Measurements from ENCODE around the gene LANCL3.
"Not testable (repeated sequence)": the region's sequence is repeated elsewhere in the genome, so short reads cannot be mapped to it uniquely, and the experiment has no call there.

LANCL3 gene

GRCh38 chrX:37571426-37572107, at the start of gene LANCL3:
LANCL3 (plus strand) TSS chrX:37571661; CDS start chrX:37571871, 210 bp downstream.
- DNase-seq; in situ Hi-C loops (cut with HindIII; ENCODE audit: low pct_ligation_motif_present, low pct_unique_long_range_greater_than_20kb, low sequenced_read_pairs): not testable (repeated sequence)

- DNase-seq; in situ Hi-C loops (cut with HindIII; ENCODE audit: low pct_ligation_motif_present, low pct_unique_long_range_greater_than_20kb, low sequenced_read_pairs): not testable (repeated sequence)
Observed at GRCh38 chrX:37523673-37524072, 47.8 kb upstream of the LANCL3 start.

- in situ Hi-C loops (cut with HindIII; ENCODE audit: low pct_ligation_motif_present, low pct_unique_long_range_greater_than_20kb, low sequenced_read_pairs), result no loop called here
- DNase-seq, result no peak
Observed at GRCh38 chrX:37541991-37542390, 29.5 kb upstream of the LANCL3 start.

DNA sequence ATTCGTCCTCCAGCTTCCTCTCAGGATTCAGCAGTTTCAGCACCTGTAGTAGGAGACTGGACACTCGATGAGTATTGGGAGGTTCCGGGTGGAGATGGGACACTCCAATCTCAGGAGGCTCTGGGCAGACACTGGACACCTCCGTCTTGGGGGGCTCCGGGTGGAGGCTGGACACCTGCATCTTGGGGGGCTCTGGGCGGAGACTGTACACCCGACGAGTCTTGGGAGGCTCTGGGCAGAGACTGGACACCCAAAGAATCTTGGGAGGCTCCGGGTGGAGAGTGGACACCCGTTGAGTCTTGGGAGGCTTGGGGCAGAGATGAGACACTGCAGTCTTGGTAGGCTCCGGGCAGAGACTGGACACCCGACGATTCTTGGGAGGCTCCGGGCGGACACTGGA, 28.7 kb upstream of the LANCL3 start:
- no peak for DNase-seq
- in situ Hi-C loops (cut with HindIII; ENCODE audit: low pct_ligation_motif_present, low pct_unique_long_range_greater_than_20kb, low sequenced_read_pairs), result no loop called here

GRCh38 chrX:37543324-37543723, 28.1 kb upstream of the LANCL3 start:
- no peak for DNase-seq
- in situ Hi-C loops (cut with HindIII; ENCODE audit: low pct_ligation_motif_present, low pct_unique_long_range_greater_than_20kb, low sequenced_read_pairs), result no loop called here

- in situ Hi-C loops (cut with HindIII; ENCODE audit: low pct_ligation_motif_present, low pct_unique_long_range_greater_than_20kb, low sequenced_read_pairs); DNase-seq: not testable (repeated sequence)
Observed at GRCh38 chrX:37544531-37544930, 26.9 kb upstream of the LANCL3 start.

- DNase-seq, result no peak
- in situ Hi-C loops (cut with HindIII; ENCODE audit: low pct_ligation_motif_present, low pct_unique_long_range_greater_than_20kb, low sequenced_read_pairs), result no loop called here
Observed at GRCh38 chrX:37545066-37545465, 26.4 kb upstream of the LANCL3 start.

DNA sequence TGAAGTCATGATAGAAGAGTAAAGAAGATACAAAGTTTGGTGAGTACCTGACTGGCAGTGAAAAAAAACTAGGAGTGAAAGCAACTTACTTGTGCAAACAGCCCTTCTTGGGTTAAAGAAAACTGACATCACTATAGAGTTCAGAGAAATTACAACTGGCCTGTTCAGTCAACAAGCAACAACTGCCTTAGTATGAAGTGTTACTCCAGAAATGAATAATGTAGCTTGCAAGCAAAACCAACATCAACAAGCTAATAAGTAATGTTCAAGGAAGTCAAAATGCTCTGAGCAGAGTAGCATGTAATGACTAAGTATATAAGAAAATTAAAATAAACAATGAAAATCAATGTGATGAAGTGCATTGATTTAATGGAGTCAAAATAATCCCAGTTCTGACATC, 21.8 kb upstream of the LANCL3 start:
- in situ Hi-C loops (cut with HindIII; ENCODE audit: low pct_ligation_motif_present, low pct_unique_long_range_greater_than_20kb, low sequenced_read_pairs); DNase-seq: not testable (repeated sequence)

DNA sequence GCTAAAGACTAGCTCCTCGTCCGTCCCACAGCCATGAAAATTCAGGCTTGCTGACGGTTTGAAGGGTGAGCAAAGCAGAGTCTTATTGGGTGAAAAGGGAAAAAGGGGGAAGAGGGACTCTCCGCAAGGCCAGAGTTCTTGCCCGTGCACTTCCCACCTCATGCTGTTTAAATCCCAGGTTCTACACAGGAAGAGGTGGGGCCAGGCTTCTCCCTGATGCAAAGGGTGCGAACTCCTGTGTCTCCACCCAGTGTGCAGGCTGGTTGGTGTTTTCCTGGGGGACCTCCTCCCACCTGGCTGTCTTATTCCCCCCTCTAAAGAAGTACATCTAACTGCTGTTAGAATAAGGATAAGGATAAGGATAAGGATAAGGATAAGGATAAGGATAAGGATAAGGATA, 18.0 kb upstream of the LANCL3 start:
- DNase-seq, result no peak
- in situ Hi-C loops (cut with HindIII; ENCODE audit: low pct_ligation_motif_present, low pct_unique_long_range_greater_than_20kb, low sequenced_read_pairs), result no loop called here

GRCh38 chrX:37565254-37565653, 6.2 kb upstream of the LANCL3 start:
- DNase-seq; in situ Hi-C loops (cut with HindIII; ENCODE audit: low pct_ligation_motif_present, low pct_unique_long_range_greater_than_20kb, low sequenced_read_pairs): not testable (repeated sequence)

- in situ Hi-C loops (cut with HindIII; ENCODE audit: low pct_ligation_motif_present, low pct_unique_long_range_greater_than_20kb, low sequenced_read_pairs); DNase-seq: not testable (repeated sequence)
Observed at GRCh38 chrX:37570349-37570748, 1.1 kb upstream of the LANCL3 start.

DNA sequence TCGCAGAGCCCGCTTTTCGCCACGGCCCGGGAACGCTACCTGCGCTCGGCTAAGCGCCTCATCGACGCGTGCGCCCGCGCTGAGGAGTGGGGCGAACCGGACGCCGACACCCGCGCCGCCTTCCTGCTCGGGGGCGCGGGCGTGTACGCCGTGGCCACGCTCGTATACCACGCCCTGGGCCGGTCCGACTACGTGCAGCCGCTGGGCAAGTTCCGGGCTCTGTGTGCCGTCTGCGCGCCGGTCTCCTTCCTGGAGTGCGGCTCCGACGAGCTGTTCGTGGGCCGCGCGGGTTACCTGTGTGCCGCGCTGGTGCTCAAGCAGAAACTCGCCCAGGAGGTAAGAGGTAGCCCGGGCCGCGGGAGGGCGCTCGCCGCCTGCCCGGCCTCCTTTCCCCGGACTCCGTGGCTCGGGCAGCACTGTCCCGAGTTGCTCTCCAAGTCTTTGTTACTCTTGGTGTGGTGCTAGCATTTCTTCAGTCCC, 687 bp downstream of the LANCL3 start:
- DNase-seq; in situ Hi-C loops (cut with HindIII; ENCODE audit: low pct_ligation_motif_present, low pct_unique_long_range_greater_than_20kb, low sequenced_read_pairs): not testable (repeated sequence)

- DNase-seq; in situ Hi-C loops (cut with HindIII; ENCODE audit: low pct_ligation_motif_present, low pct_unique_long_range_greater_than_20kb, low sequenced_read_pairs): not testable (repeated sequence)
Observed at GRCh38 chrX:37573121-37573520, 1.7 kb downstream of the LANCL3 start.

DNA sequence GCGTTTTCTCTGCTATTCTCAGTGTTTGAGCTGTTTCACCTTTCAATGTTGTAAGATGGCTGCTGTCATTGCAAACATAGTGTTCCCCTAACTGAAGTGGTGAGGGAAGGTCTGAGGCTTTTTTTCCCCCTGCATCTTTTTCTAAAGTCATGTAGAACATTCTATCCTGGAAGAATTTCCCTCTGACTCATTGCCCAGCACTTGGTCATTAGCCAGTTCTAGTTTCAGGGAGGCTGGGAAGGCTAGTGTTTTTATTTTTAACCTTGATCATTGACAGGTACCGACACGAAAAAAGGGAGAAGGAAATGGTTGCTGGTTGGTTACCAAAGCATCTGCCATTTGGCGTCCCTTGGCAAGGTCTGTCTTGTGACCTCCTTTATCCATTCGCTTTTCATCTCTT, 6.6 kb downstream of the LANCL3 start:
- no peak for DNase-seq
- in situ Hi-C loops (cut with HindIII; ENCODE audit: low pct_ligation_motif_present, low pct_unique_long_range_greater_than_20kb, low sequenced_read_pairs), result no loop called here

DNA sequence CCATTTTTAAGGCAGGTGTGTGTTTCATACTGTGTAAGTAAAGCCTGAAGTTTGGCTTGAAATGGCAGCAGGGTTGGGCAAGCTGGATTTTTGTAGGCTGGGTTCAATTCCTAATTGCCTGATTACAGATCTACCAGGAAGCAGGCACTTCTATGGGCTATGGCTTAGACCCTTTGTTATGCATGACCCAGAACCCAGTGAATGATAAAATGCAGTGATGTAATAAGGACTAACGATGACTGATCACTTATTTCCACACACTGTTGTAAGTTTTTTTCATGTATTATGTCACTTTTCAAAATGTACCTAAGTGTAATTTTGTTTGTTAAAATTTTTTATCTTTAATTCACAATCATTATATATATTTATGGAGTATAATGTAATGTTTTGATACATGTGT, 8.6 kb downstream of the LANCL3 start:
- DNase-seq, result no peak
- in situ Hi-C loops (cut with HindIII; ENCODE audit: low pct_ligation_motif_present, low pct_unique_long_range_greater_than_20kb, low sequenced_read_pairs), result no loop called here

GRCh38 chrX:37587337-37587736, 15.9 kb downstream of the LANCL3 start:
- in situ Hi-C loops (cut with HindIII; ENCODE audit: low pct_ligation_motif_present, low pct_unique_long_range_greater_than_20kb, low sequenced_read_pairs); DNase-seq: not testable (repeated sequence)

DNA sequence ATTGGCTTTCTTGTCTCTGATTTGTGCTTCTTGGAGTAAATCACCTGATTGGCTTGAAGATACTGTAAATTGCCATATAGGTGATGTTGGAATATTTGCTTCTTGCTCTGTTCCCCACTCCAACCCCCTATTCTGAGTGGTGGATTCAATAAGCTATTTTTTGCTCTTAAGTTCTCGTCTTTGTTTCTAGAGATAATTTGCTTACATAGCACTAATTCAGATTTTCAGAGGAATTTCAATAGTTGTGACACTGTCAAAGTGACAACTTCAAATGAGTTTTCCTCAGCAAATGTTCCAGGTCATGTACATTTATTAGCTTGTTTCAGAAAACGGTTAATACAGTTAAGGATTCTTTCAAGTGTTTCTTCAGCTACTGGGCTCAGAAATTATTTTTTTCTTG, 18.6 kb downstream of the LANCL3 start:
- DNase-seq, result no peak
- in situ Hi-C loops (cut with HindIII; ENCODE audit: low pct_ligation_motif_present, low pct_unique_long_range_greater_than_20kb, low sequenced_read_pairs), result no loop called here

DNA sequence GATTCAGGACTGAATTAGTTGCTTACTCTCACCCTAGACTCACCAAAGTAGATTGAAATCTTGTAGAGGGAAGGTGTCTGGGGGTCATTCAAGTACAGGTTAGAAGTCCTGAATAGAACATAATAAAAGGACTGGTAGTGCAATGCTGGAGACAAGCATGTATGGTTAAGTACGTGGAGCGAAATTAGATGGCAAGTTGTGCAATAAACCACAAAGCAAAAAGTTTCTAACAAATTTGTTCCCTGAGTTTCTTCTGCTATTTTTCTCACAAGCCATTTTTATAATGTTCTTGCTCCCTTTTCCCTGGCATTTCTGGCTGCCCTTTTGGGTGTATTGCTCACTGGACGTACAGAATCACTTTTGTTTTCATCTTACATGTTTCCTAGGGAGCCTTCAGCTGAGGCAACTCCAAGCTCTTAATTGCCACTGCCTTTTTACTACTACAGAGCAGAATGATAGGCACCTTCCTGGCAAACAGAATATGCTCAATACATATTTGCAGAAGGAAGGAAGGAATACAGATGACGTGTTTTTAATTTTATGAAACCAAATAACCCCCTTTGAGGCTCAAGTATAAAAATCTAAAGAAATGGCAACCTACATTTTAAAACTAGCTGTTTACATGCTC, 23.4 kb downstream of the LANCL3 start:
- no peak for DNase-seq
- in situ Hi-C loops (cut with HindIII; ENCODE audit: low pct_ligation_motif_present, low pct_unique_long_range_greater_than_20kb, low sequenced_read_pairs), result no loop called here

DNA sequence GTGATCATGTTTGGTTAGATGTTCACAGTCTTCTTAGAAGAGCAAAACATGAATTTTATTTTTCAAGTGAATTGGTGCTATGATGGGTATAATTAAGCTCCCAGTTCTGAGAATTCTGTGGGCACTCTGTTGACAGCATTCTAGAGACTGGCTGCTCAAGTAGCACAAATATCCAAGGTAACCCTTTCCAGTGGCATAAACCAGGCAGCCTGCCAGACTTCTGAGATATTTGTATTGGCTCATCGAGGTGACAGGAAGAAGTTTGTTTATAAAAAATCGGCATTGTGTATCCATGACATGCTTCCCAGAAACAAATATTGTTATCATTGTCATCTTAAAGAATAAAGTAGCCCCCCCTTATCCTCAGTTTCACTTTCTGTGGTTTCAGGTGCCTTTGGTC, 28.3 kb downstream of the LANCL3 start:
- DNase-seq, result no peak
- in situ Hi-C loops (cut with HindIII; ENCODE audit: low pct_ligation_motif_present, low pct_unique_long_range_greater_than_20kb, low sequenced_read_pairs), result no loop called here

GRCh38 chrX:37603938-37604409, 32.5 kb downstream of the LANCL3 start:
- in situ Hi-C loops (cut with HindIII; ENCODE audit: low pct_ligation_motif_present, low pct_unique_long_range_greater_than_20kb, low sequenced_read_pairs), result no loop called here
- no peak for DNase-seq
